Measurements from ENCODE around the gene OPA1.

The OPA1 gene

GRCh38 chr3:193648542-193649076 lies 55.6 kb downstream of the OPA1 start:
- no peak for DNase-seq
- Mint-ChIP-seq H3K27ac (no peak overlapping the region), H3K27me3 (no peaks in the 10 kb centered on the region), H3K4me1 (peaks cover 0 to 5% of the 10 kb centered on the region in 2 donors), H3K36me3 (peaks cover 16 to 36% of the 10 kb centered on the region in 2 donors), H3K9me3 (no peaks in the 10 kb centered on the region), H3K4me3 (no peak overlapping the region)
- no peak for ATAC-seq (replicated peaks)

GRCh38 chr3:193650585-193650984 lies 57.6 kb downstream of the OPA1 start:
- Mint-ChIP-seq H3K27me3 (no peaks in the 10 kb centered on the region), H3K4me1 (peaks cover 0 to 5% of the 10 kb centered on the region in 2 donors), H3K27ac (no peak overlapping the region), H3K9me3 (no peaks in the 10 kb centered on the region), H3K36me3 (peaks cover 18 to 41% of the 10 kb centered on the region in 2 donors), H3K4me3 (no peak overlapping the region)
- no peak for DNase-seq
- no peak for ATAC-seq (replicated peaks)

- H3K4me1 Mint-ChIP-seq, result peaks cover 0 to 5% of the 10 kb centered on the region in 2 donors
- peak overlapping the region; percentile 15 for H3K27ac Mint-ChIP-seq
- H3K27me3 Mint-ChIP-seq, result no peaks in the 10 kb centered on the region
- no peak for DNase-seq
- ATAC-seq (replicated peaks), result no peak
- peaks cover 22 to 41% of the 10 kb centered on the region in 2 donors for H3K36me3 Mint-ChIP-seq
- H3K9me3 Mint-ChIP-seq, result no peaks in the 10 kb centered on the region
- no peak overlapping the region for H3K4me3 Mint-ChIP-seq
Observed at GRCh38 chr3:193655831-193656433, 62.9 kb downstream of the OPA1 start.

- no peak for ATAC-seq (replicated peaks)
- Mint-ChIP-seq H3K27me3 (no peaks in the 10 kb centered on the region), H3K27ac (no peak overlapping the region), H3K9me3 (no peaks in the 10 kb centered on the region), H3K36me3 (peaks cover 26 to 43% of the 10 kb centered on the region in 2 donors), H3K4me1 (peaks cover 0 to 10% of the 10 kb centered on the region in 2 donors), H3K4me3 (no peak overlapping the region)
- no peak for DNase-seq
Observed at GRCh38 chr3:193656445-193656844, 63.4 kb downstream of the OPA1 start.

- peaks cover 30 to 46% of the 10 kb centered on the region in 2 donors for H3K36me3 Mint-ChIP-seq
- peaks cover 0 to 12% of the 10 kb centered on the region in 2 donors for H3K4me1 Mint-ChIP-seq
- no peak overlapping the region for H3K4me3 Mint-ChIP-seq
- H3K27ac Mint-ChIP-seq, result no peak overlapping the region
- no peaks in the 10 kb centered on the region for H3K9me3 Mint-ChIP-seq
- H3K27me3 Mint-ChIP-seq, result no peaks in the 10 kb centered on the region
- no peak for DNase-seq
- ATAC-seq (replicated peaks), result no peak
Observed at GRCh38 chr3:193656878-193657282, 63.9 kb downstream of the OPA1 start.

GRCh38 chr3:193660171-193660570 lies 67.2 kb downstream of the OPA1 start:
- peaks cover 28 to 41% of the 10 kb centered on the region in 2 donors for H3K36me3 Mint-ChIP-seq
- no peaks in the 10 kb centered on the region for H3K27me3 Mint-ChIP-seq
- ATAC-seq (replicated peaks) (no peak), DNase-seq (no peak)
- no peak overlapping the region for H3K27ac Mint-ChIP-seq
- no peak overlapping the region for H3K4me3 Mint-ChIP-seq
- H3K4me1 Mint-ChIP-seq, result peaks cover 0 to 12% of the 10 kb centered on the region in 2 donors
- H3K9me3 Mint-ChIP-seq, result no peaks in the 10 kb centered on the region

GRCh38 chr3:193660698-193661411 lies 67.8 kb downstream of the OPA1 start:
- Mint-ChIP-seq H3K27ac (peak overlapping the region; percentile 17), H3K36me3 (peaks cover 27 to 39% of the 10 kb centered on the region in 2 donors)
- ATAC-seq (replicated peaks), result no peak

GRCh38 chr3:193662757-193663322 lies 69.8 kb downstream of the OPA1 start:
- ATAC-seq (replicated peaks) (no peak), DNase-seq (no peak)
- Mint-ChIP-seq H3K27me3 (no peaks in the 10 kb centered on the region), H3K4me1 (peaks cover 0 to 12% of the 10 kb centered on the region in 2 donors), H3K36me3 (peaks cover 21 to 34% of the 10 kb centered on the region in 2 donors), H3K27ac (no peak overlapping the region), H3K9me3 (no peaks in the 10 kb centered on the region), H3K4me3 (no peak overlapping the region)

More at GRCh38 chr3:193660698-193661411, 67.8 kb downstream of the OPA1 start:
- DNase-seq, result no peak
- Mint-ChIP-seq H3K4me3 (no peak overlapping the region), H3K9me3 (no peaks in the 10 kb centered on the region), H3K27me3 (no peaks in the 10 kb centered on the region), H3K4me1 (peaks cover 0 to 12% of the 10 kb centered on the region in 2 donors)

GRCh38 chr3:193665370-193665989 lies 72.5 kb downstream of the OPA1 start:
- peaks cover 27 to 40% of the 10 kb centered on the region in 2 donors for H3K36me3 Mint-ChIP-seq
- ATAC-seq (replicated peaks), result no peak
- peaks cover 0 to 11% of the 10 kb centered on the region in 2 donors for H3K4me1 Mint-ChIP-seq
- H3K9me3 Mint-ChIP-seq, result no peaks in the 10 kb centered on the region
- no peak overlapping the region for H3K4me3 Mint-ChIP-seq
- no peaks in the 10 kb centered on the region for H3K27me3 Mint-ChIP-seq
- no peak overlapping the region for H3K27ac Mint-ChIP-seq
- DNase-seq, result no peak

GRCh38 chr3:193673845-193674244 lies 80.8 kb downstream of the OPA1 start:
- DNase-seq, result no peak

GRCh38 chr3:193674714-193675113 lies 81.7 kb downstream of the OPA1 start:
- no peak overlapping the region for H3K4me3 Mint-ChIP-seq
- ATAC-seq (replicated peaks), result no peak
- H3K36me3 Mint-ChIP-seq, result peaks cover 31 to 53% of the 10 kb centered on the region in 2 donors
- no peaks in the 10 kb centered on the region for H3K27me3 Mint-ChIP-seq
- no peak for DNase-seq
- H3K4me1 Mint-ChIP-seq, result peaks cover 0 to 2% of the 10 kb centered on the region in 2 donors
- no peak overlapping the region for H3K27ac Mint-ChIP-seq
- H3K9me3 Mint-ChIP-seq, result no peaks in the 10 kb centered on the region

More at GRCh38 chr3:193673845-193674244, 80.8 kb downstream of the OPA1 start:
- H3K4me3 Mint-ChIP-seq, result no peak overlapping the region
- H3K9me3 Mint-ChIP-seq, result no peaks in the 10 kb centered on the region
- H3K4me1 Mint-ChIP-seq, result peaks cover 0 to 2% of the 10 kb centered on the region in 2 donors
- no peak overlapping the region for H3K27ac Mint-ChIP-seq
- no peak for ATAC-seq (replicated peaks)
- peaks cover 34 to 57% of the 10 kb centered on the region in 2 donors for H3K36me3 Mint-ChIP-seq
- no peaks in the 10 kb centered on the region for H3K27me3 Mint-ChIP-seq

GRCh38 chr3:193677734-193678133 lies 84.7 kb downstream of the OPA1 start:
- H3K27ac Mint-ChIP-seq, result no peak overlapping the region
- no peaks in the 10 kb centered on the region for H3K27me3 Mint-ChIP-seq
- H3K36me3 Mint-ChIP-seq, result peaks cover 29 to 49% of the 10 kb centered on the region in 2 donors
- H3K9me3 Mint-ChIP-seq, result no peaks in the 10 kb centered on the region
- H3K4me3 Mint-ChIP-seq, result no peak overlapping the region
- DNase-seq (no peak), ATAC-seq (replicated peaks) (no peak)
- H3K4me1 Mint-ChIP-seq, result peaks cover 0 to 2% of the 10 kb centered on the region in 2 donors

- no peak overlapping the region for H3K4me3 Mint-ChIP-seq
- DNase-seq (no peak), ATAC-seq (replicated peaks) (no peak)
- H3K27ac Mint-ChIP-seq, result no peak overlapping the region
- H3K27me3 Mint-ChIP-seq, result no peaks in the 10 kb centered on the region
- H3K36me3 Mint-ChIP-seq, result peaks cover 27 to 41% of the 10 kb centered on the region in 2 donors
- H3K9me3 Mint-ChIP-seq, result no peaks in the 10 kb centered on the region
- H3K4me1 Mint-ChIP-seq, result peaks cover 0 to 2% of the 10 kb centered on the region in 2 donors
Observed at GRCh38 chr3:193680220-193680619, 87.2 kb downstream of the OPA1 start.

- DNase-seq (no peak), ATAC-seq (replicated peaks) (no peak)
- Mint-ChIP-seq H3K9me3 (no peaks in the 10 kb centered on the region), H3K27me3 (no peaks in the 10 kb centered on the region), H3K36me3 (peaks cover 18 to 28% of the 10 kb centered on the region in 2 donors), H3K4me1 (no peaks in the 10 kb centered on the region), H3K4me3 (no peak overlapping the region), H3K27ac (no peak overlapping the region)
Observed at GRCh38 chr3:193681631-193682030, 88.6 kb downstream of the OPA1 start.
